Measurements from ENCODE around the gene ENAH.

DNA sequence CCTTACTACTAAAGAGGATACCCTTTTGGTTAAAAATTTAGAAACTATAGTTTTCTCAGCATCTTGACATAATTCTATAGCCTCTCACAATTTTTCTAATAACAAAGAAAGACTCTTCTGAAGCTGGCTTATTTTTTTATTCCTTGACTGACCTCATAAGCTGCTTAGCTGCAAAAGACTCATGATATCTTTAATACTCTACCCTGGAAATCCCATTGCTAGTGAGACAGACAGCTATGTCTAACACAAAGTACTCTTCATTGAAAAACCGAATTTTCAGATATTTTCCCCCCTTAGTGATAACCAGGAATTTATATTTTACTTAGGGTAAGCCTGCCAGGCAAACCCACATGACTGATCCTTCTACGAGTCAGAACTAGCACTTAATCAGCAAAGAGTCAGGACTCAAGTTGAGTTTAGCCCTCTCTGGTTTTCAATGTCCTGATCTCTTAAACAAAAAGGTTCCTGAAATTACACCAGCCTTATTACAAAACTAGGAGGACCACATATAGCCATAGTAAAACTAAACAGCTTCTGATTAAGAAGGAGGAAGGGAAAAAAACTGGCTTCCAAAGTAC, 56.9 kb downstream of the ENAH start:
- TF ChIP-seq, protein P1, sequence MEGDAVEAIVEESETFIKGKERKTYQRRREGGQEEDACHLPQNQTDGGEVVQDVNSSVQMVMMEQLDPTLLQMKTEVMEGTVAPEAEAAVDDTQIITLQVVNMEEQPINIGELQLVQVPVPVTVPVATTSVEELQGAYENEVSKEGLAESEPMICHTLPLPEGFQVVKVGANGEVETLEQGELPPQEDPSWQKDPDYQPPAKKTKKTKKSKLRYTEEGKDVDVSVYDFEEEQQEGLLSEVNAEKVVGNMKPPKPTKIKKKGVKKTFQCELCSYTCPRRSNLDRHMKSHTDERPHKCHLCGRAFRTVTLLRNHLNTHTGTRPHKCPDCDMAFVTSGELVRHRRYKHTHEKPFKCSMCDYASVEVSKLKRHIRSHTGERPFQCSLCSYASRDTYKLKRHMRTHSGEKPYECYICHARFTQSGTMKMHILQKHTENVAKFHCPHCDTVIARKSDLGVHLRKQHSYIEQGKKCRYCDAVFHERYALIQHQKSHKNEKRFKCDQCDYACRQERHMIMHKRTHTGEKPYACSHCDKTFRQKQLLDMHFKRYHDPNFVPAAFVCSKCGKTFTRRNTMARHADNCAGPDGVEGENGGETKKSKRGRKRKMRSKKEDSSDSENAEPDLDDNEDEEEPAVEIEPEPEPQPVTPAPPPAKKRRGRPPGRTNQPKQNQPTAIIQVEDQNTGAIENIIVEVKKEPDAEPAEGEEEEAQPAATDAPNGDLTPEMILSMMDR (conservative IDR thresholded peaks at IDR 0.05 in 1 of 2, IDR thresholded peaks at IDR 0.05 in 1 of 2; ENCODE audit: extremely low read depth in 1 of 2, insufficient read depth in 1 of 2, low read depth in 1 of 2, low read length in 2 of 2) = no peak
- no peak for TF ChIP-seq EZH2 (IDR thresholded peaks at IDR 0.05; ENCODE audit: borderline replicate concordance, low read length)

Measured in mammary epithelial cell (primary cell).